Stimulated activated CD8-positive, alpha-beta memory T cell treated with anti-CD3 and anti-CD28 coated beads, Interleukin-15, amount 100 ng/mL, for 4 hours (primary cell): ENCODE data around the gene ZNF664.

Experiments
- DNase-seq, 2 donors: peaks; one replicate each; pipeline ENCODE4 v3.0.0-alpha.2; 2020; ENCODE audit warnings: low read depth in 2 of 2

ZNF664 gene

GRCh38 chr12:123990511-123990910 is 17.5 kb downstream of the ZNF664 start:
- no peak for DNase-seq

- DNase-seq, result no peak
These were observed 18.4 kb downstream of the ZNF664 start for GRCh38 chr12:123991372-123991951.

- no peak for DNase-seq
These were observed 19.3 kb downstream of the ZNF664 start for GRCh38 chr12:123992118-123992825.

- no peak for DNase-seq
These were observed 22.2 kb downstream of the ZNF664 start for GRCh38 chr12:123995023-123995748.

- no peak for DNase-seq
These were observed 23.6 kb downstream of the ZNF664 start for GRCh38 chr12:123996581-123996980.

GRCh38 chr12:123997033-123997822 is 24.2 kb downstream of the ZNF664 start:
- DNase-seq, result no peak

- DNase-seq, result no peak
These were observed 24.9 kb downstream of the ZNF664 start for GRCh38 chr12:123997908-123998307.

GRCh38 chr12:123998344-123998990 is 25.5 kb downstream of the ZNF664 start:
- DNase-seq, result no peak

GRCh38 chr12:123998991-123999359 is 26.0 kb downstream of the ZNF664 start:
- DNase-seq, result no peak

GRCh38 chr12:124000111-124000510 is 27.1 kb downstream of the ZNF664 start:
- no peak for DNase-seq

- DNase-seq, result no peak
These were observed 28.3 kb downstream of the ZNF664 start for GRCh38 chr12:124001343-124001742.

- no peak for DNase-seq
These were observed 29.1 kb downstream of the ZNF664 start for GRCh38 chr12:124002021-124002644.

GRCh38 chr12:124002654-124003053 is 29.6 kb downstream of the ZNF664 start:
- DNase-seq, result no peak

GRCh38 chr12:124004233-124004875 is 31.3 kb downstream of the ZNF664 start:
- no peak for DNase-seq

GRCh38 chr12:124006085-124006845 is 33.2 kb downstream of the ZNF664 start:
- DNase-seq, result no peak

GRCh38 chr12:124006846-124007713 is 34.1 kb downstream of the ZNF664 start:
- DNase-seq, result no peak

GRCh38 chr12:124007826-124008570 is 35.0 kb downstream of the ZNF664 start:
- DNase-seq, result no peak

GRCh38 chr12:124008595-124008994 is 35.6 kb downstream of the ZNF664 start:
- no peak for DNase-seq
